LNCaP clone FGC (cell line): ENCODE data around the gene IGSF22.
A peak's percentile ranks its signal among the peaks of the same experiment; 100 is the strongest.

Source experiments
- DNase-seq: peaks from one replicate; pipeline ENCODE4 v3.0.0-alpha.2; 2011; ENCODE audit warnings: low read depth
- H3K4me3 ChIP-seq: 2 replicates; pipeline ENCODE4 v1.5.1; 2011; ENCODE audit warnings: mild to moderate bottlenecking, low read depth, low read length, control low read depth
- TF ChIP-seq, protein P1 (sequence below): IDR thresholded peaks from 2 replicates; pipeline ENCODE4 v1.5.1; 2012; ENCODE audit warnings: mild to moderate bottlenecking; ENCODE audit not compliant: control insufficient read depth, insufficient read depth; ENCODE audit errors: extremely low read depth

Gene IGSF22

GRCh38 chr11:18748766-18749365 is 22.9 kb upstream of the IGSF22 start:
- H3K4me3 ChIP-seq, result no peak overlapping the region
- DNase-seq, result no peak
- TF ChIP-seq, protein P1, sequence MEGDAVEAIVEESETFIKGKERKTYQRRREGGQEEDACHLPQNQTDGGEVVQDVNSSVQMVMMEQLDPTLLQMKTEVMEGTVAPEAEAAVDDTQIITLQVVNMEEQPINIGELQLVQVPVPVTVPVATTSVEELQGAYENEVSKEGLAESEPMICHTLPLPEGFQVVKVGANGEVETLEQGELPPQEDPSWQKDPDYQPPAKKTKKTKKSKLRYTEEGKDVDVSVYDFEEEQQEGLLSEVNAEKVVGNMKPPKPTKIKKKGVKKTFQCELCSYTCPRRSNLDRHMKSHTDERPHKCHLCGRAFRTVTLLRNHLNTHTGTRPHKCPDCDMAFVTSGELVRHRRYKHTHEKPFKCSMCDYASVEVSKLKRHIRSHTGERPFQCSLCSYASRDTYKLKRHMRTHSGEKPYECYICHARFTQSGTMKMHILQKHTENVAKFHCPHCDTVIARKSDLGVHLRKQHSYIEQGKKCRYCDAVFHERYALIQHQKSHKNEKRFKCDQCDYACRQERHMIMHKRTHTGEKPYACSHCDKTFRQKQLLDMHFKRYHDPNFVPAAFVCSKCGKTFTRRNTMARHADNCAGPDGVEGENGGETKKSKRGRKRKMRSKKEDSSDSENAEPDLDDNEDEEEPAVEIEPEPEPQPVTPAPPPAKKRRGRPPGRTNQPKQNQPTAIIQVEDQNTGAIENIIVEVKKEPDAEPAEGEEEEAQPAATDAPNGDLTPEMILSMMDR, result no peak

DNA sequence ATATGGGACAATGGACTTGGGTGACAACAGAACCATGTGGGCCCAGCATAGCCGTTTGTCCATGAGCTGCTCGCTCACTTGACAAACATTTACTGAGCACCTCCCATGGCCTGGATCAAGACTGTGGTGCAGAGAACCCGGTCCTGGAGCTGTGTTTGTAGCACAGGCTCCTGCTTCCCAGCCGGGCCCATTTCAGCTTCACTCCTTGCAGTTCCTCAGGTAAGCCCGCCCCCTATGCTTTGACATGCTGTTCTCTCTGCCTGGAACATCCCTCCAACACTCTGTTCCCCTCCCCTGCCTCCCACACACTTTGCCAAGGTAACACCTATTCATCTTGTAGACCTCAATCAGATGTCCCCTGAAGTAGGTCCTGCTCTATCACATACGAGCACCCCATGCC is 19.3 kb upstream of the IGSF22 start:
- DNase-seq, result no peak
- TF ChIP-seq, protein P1, result no peak

GRCh38 chr11:18743900-18744514 is 18.0 kb upstream of the IGSF22 start:
- TF ChIP-seq, protein P1, result no peak
- no peak overlapping the region for H3K4me3 ChIP-seq
- no peak for DNase-seq

More for the DNA sequence above, 19.3 kb upstream of the IGSF22 start:
- no peak overlapping the region for H3K4me3 ChIP-seq

- TF ChIP-seq, protein P1, result no peak
- no peak overlapping the region for H3K4me3 ChIP-seq
- no peak for DNase-seq
These were observed 17.4 kb upstream of the IGSF22 start for GRCh38 chr11:18743365-18743764.

DNA sequence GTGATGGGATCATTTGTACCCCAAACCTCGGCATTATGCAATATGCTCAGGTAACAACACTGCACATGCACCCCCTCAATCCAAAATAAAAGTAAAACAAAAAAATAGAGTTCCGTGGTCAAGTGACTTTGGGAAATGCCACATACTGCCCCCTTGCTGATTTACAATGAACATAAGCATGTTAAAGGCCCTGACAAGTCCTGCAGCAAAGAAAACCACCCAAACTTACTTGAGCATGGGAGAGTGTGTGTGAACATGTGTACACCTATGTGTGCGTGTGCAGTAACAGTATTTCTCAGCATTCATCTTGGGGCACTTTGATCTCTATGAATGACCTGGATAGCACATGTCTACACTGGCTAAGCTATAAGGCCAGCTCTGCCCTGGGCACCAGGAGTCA is 15.8 kb upstream of the IGSF22 start:
- no peak overlapping the region for H3K4me3 ChIP-seq
- DNase-seq, result no peak

DNA sequence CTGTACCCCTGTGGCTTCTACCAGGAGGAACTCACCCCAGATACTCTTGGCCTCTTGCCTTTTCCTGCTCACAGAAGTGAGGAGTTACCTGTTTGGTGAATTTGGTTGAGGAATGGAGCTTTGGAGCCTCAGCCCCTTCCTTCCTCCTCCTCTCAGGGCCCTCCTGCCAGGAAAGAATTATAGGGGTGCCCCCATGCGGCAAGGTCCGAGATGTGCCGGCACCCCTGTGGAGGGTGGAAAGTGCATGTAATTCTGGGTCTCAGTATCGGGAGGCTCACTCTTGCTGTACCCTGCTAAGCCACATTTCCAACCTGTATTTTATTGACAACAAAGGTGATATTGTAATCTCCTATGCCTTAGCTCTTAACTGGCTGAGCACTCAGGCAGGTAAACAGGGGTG is 13.7 kb upstream of the IGSF22 start:
- DNase-seq, result no peak
- TF ChIP-seq, protein P1, result peak; percentile 5; the same call in 1 of the 2 replicates
- H3K4me3 ChIP-seq, result no peak overlapping the region

More for the DNA sequence above, 15.8 kb upstream of the IGSF22 start:
- TF ChIP-seq, protein P1, result no peak

DNA sequence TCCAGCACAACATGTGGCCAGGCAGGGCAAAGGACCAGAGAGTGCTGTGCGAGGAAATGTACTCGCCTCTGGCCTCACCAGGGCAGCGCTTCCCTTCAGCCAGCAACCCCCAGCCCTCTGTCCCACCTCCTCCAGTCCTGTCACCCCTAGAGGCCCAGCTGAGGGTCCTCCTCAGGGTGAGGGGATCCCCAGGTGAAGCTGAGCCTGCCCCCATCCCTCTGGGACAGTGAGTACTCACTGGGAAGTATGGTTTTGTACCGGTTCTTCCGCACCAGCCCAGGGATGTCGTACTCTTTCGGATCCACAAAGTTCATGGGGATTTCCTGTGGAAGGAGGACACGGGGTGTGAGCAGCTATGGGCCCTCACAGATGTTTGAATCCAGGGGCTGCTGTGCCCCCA is 11.7 kb upstream of the IGSF22 start:
- no peak overlapping the region for H3K4me3 ChIP-seq
- TF ChIP-seq, protein P1, result no peak
- DNase-seq, result no peak
